HG02798 (cell line): ENCODE results near the gene COL8A1.
"Not testable (repeated sequence)": the region's sequence is repeated elsewhere in the genome, so short reads cannot be mapped to it uniquely, and the experiment has no call there.

Experiments used
- ATAC-seq: cut with Tn5 transposase; IDR thresholded peaks from one replicate; pipeline ENCODE4 v1.9.1; 2021; ENCODE audit warnings: mild to moderate bottlenecking; ENCODE audit not compliant: unreplicated experiment, poor library complexity

The COL8A1 gene

GRCh38 chr3:99834211-99834957, 196.0 kb downstream of the COL8A1 start:
- no peak for ATAC-seq

GRCh38 chr3:99836681-99837080, 198.3 kb downstream of the COL8A1 start:
- ATAC-seq: no peak

- no peak for ATAC-seq
Measured at GRCh38 chr3:99837715-99838114, 199.3 kb downstream of the COL8A1 start.

- ATAC-seq: no peak
Measured at GRCh38 chr3:99838755-99839154, 200.4 kb downstream of the COL8A1 start.

- no peak for ATAC-seq
Measured at GRCh38 chr3:99839613-99840012, 201.2 kb downstream of the COL8A1 start.

GRCh38 chr3:99841949-99842348, 203.6 kb downstream of the COL8A1 start:
- ATAC-seq: not testable (repeated sequence)

GRCh38 chr3:99842826-99843589, 204.6 kb downstream of the COL8A1 start:
- ATAC-seq: peak; percentile 63

- peak; percentile 6 for ATAC-seq
Measured at GRCh38 chr3:99843590-99844258, 205.3 kb downstream of the COL8A1 start.

GRCh38 chr3:99845331-99845730, 206.9 kb downstream of the COL8A1 start:
- ATAC-seq: no peak

GRCh38 chr3:99845999-99846398, 207.6 kb downstream of the COL8A1 start:
- no peak for ATAC-seq

- ATAC-seq: no peak
Measured at GRCh38 chr3:99846477-99847160, 208.2 kb downstream of the COL8A1 start.

- no peak for ATAC-seq
Measured at GRCh38 chr3:99848433-99848832, 210.0 kb downstream of the COL8A1 start.
